ENCODE measurements around the gene ZNF649. TPM values are rescaled to one million over a fixed set of nuclear protein-coding genes. Genes with fewer than 3 reads are reported as not detected.

Gene ZNF649
- total and polyA plus RNA-seq, 10 of the 15 experiments (the other 5 are each of a cell fraction or from before 2014, with no cell fraction given): 0.87 to 9.7 (median 4.7) TPM

- TF ChIP-seq, protein P1, sequence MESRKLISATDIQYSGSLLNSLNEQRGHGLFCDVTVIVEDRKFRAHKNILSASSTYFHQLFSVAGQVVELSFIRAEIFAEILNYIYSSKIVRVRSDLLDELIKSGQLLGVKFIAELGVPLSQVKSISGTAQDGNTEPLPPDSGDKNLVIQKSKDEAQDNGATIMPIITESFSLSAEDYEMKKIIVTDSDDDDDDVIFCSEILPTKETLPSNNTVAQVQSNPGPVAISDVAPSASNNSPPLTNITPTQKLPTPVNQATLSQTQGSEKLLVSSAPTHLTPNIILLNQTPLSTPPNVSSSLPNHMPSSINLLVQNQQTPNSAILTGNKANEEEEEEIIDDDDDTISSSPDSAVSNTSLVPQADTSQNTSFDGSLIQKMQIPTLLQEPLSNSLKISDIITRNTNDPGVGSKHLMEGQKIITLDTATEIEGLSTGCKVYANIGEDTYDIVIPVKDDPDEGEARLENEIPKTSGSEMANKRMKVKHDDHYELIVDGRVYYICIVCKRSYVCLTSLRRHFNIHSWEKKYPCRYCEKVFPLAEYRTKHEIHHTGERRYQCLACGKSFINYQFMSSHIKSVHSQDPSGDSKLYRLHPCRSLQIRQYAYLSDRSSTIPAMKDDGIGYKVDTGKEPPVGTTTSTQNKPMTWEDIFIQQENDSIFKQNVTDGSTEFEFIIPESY (IDR thresholded peaks at IDR 0.05): 0 out of 2 replicates have a peak, but pooled peaks have one; percentile 8
- TF ChIP-seq BMI1 (IDR thresholded peaks at IDR 0.05; ENCODE audit: borderline replicate concordance) (no peak), IKZF2 (IDR thresholded peaks at IDR 0.05) (peak; percentile 48 to 49; a peak in 3 of 4 replicates), DPF2 (IDR thresholded peaks at IDR 0.05) (peak; percentile 35; the same call in 1 of the 2 replicates), BRCA1 (IDR thresholded peaks at IDR 0.05; ENCODE audit: low read depth, low read length) (no peak), CEBPB (IDR thresholded peaks at IDR 0.05; ENCODE audit: borderline replicate concordance in 1 of 2, low read depth in 2 of 2, low read length in 2 of 2) (no peak), EP300 (IDR thresholded peaks at IDR 0.05; ENCODE audit: borderline replicate concordance in 1 of 2, control insufficient read depth in 1 of 2, low read depth in 2 of 2, low read length in 2 of 2) (no peak), RUNX3 (IDR thresholded peaks at IDR 0.05; ENCODE audit: low read length) (peak; percentile 17; the same call in 1 of the 2 replicates), ATF2 (IDR thresholded peaks at IDR 0.05; ENCODE audit: low read length) (no peak), MYC (IDR thresholded peaks at IDR 0.05; ENCODE audit: insufficient read depth, insufficient read length, insufficient replicate concordance, low read length, severe bottlenecking) (no peak), SIN3A (IDR thresholded peaks at IDR 0.05; ENCODE audit: low read depth, low read length) (no peak; the same call in 1 of the 2 replicates), EZH2 (IDR thresholded peaks at IDR 0.05; ENCODE audit: borderline replicate concordance, control insufficient read depth, low read depth, low read length) (no peak), IRF5 (IDR thresholded peaks at IDR 0.05; ENCODE audit: borderline replicate concordance) (no peak), FOXK2 (IDR thresholded peaks at IDR 0.05) (no peak), ASH2L (IDR thresholded peaks at IDR 0.05; ENCODE audit: borderline replicate concordance, low read depth) (0 out of 2 replicates have a peak, but pooled peaks have one; percentile 20), HDAC2 (IDR thresholded peaks at IDR 0.05) (no peak)
- TF ChIP-seq, protein P2, sequence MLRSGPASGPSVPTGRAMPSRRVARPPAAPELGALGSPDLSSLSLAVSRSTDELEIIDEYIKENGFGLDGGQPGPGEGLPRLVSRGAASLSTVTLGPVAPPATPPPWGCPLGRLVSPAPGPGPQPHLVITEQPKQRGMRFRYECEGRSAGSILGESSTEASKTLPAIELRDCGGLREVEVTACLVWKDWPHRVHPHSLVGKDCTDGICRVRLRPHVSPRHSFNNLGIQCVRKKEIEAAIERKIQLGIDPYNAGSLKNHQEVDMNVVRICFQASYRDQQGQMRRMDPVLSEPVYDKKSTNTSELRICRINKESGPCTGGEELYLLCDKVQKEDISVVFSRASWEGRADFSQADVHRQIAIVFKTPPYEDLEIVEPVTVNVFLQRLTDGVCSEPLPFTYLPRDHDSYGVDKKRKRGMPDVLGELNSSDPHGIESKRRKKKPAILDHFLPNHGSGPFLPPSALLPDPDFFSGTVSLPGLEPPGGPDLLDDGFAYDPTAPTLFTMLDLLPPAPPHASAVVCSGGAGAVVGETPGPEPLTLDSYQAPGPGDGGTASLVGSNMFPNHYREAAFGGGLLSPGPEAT (IDR thresholded peaks at IDR 0.05; ENCODE audit: low read depth): peak; percentile 75; the same call in 1 of the 2 replicates
- TF ChIP-seq, protein P3, sequence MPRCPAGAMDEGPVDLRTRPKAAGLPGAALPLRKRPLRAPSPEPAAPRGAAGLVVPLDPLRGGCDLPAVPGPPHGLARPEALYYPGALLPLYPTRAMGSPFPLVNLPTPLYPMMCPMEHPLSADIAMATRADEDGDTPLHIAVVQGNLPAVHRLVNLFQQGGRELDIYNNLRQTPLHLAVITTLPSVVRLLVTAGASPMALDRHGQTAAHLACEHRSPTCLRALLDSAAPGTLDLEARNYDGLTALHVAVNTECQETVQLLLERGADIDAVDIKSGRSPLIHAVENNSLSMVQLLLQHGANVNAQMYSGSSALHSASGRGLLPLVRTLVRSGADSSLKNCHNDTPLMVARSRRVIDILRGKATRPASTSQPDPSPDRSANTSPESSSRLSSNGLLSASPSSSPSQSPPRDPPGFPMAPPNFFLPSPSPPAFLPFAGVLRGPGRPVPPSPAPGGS (IDR thresholded peaks at IDR 0.05; ENCODE audit: borderline replicate concordance, insufficient read depth, low read depth, low read length, poor library complexity, severe bottlenecking): no peak
These were observed 22.2 kb upstream of the ZNF649 start, which contains the start of gene ZNF613 (continued) for GRCh38 chr19:51926784-51927741.
